Measurements from ENCODE around the gene FLT3LG.

GRCh38 chr19:49514151-49514550 lies 40.1 kb downstream of the FLT3LG start:
- no peak for TF ChIP-seq ZNF274 (IDR thresholded peaks at IDR 0.05; ENCODE audit: low read depth, low read length)
- TF ChIP-seq SUZ12 (IDR thresholded peaks at IDR 0.05; ENCODE audit: extremely low read depth, insufficient read depth, insufficient read length), result no peak
- no peak for TF ChIP-seq YY1 (IDR thresholded peaks at IDR 0.05; ENCODE audit: insufficient read depth, insufficient read length)
